SHP77 (cell line): ENCODE measurements around the gene ARHGAP25.

ENCODE experiments used
- DNase-seq, 2 experiments: peaks; one replicate each; lab custom pipeline; 2025; lab: John Stamatoyannopoulos, UW

The ARHGAP25 gene

GRCh38 chr2:68766376-68766845 is 31.8 kb downstream of the ARHGAP25 start:
- DNase-seq = no peak

GRCh38 chr2:68767031-68767961 is 32.7 kb downstream of the ARHGAP25 start:
- no peak for DNase-seq

GRCh38 chr2:68767996-68768395 is 33.4 kb downstream of the ARHGAP25 start:
- DNase-seq = no peak

GRCh38 chr2:68768461-68768860 is 33.9 kb downstream of the ARHGAP25 start:
- no peak for DNase-seq

GRCh38 chr2:68768951-68769350 is 34.3 kb downstream of the ARHGAP25 start:
- DNase-seq = no peak

GRCh38 chr2:68769586-68770270 is 35.1 kb downstream of the ARHGAP25 start:
- no peak for DNase-seq

GRCh38 chr2:68770271-68771111 is 35.9 kb downstream of the ARHGAP25 start:
- no peak for DNase-seq

- no peak for DNase-seq
Measured at GRCh38 chr2:68771211-68771751, 36.7 kb downstream of the ARHGAP25 start.

GRCh38 chr2:68772109-68772508 is 37.5 kb downstream of the ARHGAP25 start:
- no peak for DNase-seq

- no peak for DNase-seq
Measured at GRCh38 chr2:68774569-68775271, 40.1 kb downstream of the ARHGAP25 start.

- DNase-seq = no peak
Measured at GRCh38 chr2:68775272-68775842, 40.7 kb downstream of the ARHGAP25 start.

GRCh38 chr2:68776124-68776523 is 41.5 kb downstream of the ARHGAP25 start:
- DNase-seq = no peak

GRCh38 chr2:68779595-68779994 is 45.0 kb downstream of the ARHGAP25 start:
- DNase-seq = no peak

GRCh38 chr2:68784188-68784587 is 49.6 kb downstream of the ARHGAP25 start:
- no peak for DNase-seq

- no peak for DNase-seq
Measured at GRCh38 chr2:68784915-68785314, 50.3 kb downstream of the ARHGAP25 start.

- DNase-seq = no peak
Measured at GRCh38 chr2:68787356-68787755, 52.7 kb downstream of the ARHGAP25 start.

- DNase-seq = no peak
Measured at GRCh38 chr2:68789603-68790002, 55.0 kb downstream of the ARHGAP25 start.

- no peak for DNase-seq
Measured at GRCh38 chr2:68790600-68790999, 56.0 kb downstream of the ARHGAP25 start.

- no peak for DNase-seq
Measured at GRCh38 chr2:68791914-68792313, 57.3 kb downstream of the ARHGAP25 start.

- no peak for DNase-seq
Measured at GRCh38 chr2:68792751-68793150, 58.1 kb downstream of the ARHGAP25 start.
